GM12865 (cell line): ENCODE measurements around the gene ZBTB20.
A peak's percentile ranks its signal among the peaks of the same experiment; 100 is the strongest.

Experiments
- DNase-seq: peaks from one replicate; pipeline ENCODE4 v3.0.0; 2010; ENCODE audit warnings: low read depth
- H3K4me3 ChIP-seq: 2 replicates; pipeline ENCODE4 v1.5.1; 2011; ENCODE audit warnings: mild to moderate bottlenecking, low read depth, low read length, control low read depth
- TF ChIP-seq, protein P1 (sequence below): IDR thresholded peaks from 2 replicates; pipeline ENCODE4 v1.5.1; 2011; ENCODE audit warnings: low read length, control low read depth, low read depth, inconsistent platforms; ENCODE audit not compliant: insufficient read depth; ENCODE audit errors: missing control alignments

Gene ZBTB20

DNA sequence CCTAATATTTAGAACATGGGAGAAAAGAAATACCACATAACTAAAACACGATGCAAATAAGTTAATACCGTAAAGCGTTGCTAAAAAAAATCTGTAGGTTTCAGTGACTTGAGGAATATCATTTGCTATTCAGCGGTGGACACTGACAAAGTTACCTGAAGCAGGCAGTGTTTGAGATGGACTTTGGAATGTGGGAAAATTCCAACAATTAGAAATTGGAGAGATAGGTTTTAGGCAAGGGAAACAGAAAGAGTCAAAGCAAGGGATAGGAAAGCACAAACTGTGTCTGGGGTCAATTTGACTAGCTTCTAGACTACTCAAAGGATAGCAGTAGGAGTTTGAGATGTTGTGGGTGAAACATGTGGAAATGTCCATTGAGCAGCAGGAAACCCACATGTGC lies 680.3 kb downstream of the ZBTB20 start:
- no peak overlapping the region for H3K4me3 ChIP-seq
- TF ChIP-seq, protein P1, sequence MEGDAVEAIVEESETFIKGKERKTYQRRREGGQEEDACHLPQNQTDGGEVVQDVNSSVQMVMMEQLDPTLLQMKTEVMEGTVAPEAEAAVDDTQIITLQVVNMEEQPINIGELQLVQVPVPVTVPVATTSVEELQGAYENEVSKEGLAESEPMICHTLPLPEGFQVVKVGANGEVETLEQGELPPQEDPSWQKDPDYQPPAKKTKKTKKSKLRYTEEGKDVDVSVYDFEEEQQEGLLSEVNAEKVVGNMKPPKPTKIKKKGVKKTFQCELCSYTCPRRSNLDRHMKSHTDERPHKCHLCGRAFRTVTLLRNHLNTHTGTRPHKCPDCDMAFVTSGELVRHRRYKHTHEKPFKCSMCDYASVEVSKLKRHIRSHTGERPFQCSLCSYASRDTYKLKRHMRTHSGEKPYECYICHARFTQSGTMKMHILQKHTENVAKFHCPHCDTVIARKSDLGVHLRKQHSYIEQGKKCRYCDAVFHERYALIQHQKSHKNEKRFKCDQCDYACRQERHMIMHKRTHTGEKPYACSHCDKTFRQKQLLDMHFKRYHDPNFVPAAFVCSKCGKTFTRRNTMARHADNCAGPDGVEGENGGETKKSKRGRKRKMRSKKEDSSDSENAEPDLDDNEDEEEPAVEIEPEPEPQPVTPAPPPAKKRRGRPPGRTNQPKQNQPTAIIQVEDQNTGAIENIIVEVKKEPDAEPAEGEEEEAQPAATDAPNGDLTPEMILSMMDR: no peak
- DNase-seq: no peak

DNA sequence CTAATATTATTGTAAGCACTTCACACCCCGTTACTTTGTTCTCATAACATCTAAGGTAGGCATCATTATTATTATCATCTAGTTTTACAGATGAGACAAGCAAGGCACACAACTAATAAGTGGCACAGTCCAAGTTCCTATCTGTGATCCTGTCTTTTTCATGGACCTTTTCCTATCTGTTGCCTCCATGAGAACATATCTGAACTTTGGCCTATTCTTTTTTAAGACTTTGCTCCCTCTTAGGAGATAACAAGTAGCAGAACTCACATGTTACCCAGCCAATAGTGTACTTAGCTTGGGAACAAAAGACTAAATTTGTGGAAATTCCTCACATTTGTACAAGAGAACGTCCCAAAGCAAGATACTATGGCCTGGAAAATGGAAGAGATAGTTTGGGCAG lies 680.8 kb downstream of the ZBTB20 start:
- DNase-seq: no peak
- H3K4me3 ChIP-seq: no peak overlapping the region
- TF ChIP-seq, protein P1: no peak

DNA sequence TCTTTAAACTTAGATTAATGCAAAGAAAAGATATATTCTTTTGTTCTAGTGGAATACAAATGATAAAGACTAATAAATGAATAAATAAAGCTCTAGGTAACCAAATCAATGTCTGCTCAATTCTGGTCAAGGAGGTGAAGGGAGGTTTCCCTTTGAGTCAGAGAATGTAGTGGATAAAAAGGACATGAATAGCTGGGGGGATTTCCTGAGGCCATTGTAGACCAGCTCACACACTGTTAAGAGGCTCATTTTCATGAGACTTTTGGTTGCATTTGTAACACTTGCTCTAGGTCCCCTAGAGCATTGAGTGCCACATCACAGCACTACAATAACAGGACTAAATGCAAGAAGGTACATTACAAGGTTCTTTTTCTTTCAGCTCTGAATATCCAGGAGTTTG lies 682.5 kb downstream of the ZBTB20 start:
- peak; percentile 87 for DNase-seq
- TF ChIP-seq, protein P1: no peak
- no peak overlapping the region for H3K4me3 ChIP-seq

DNA sequence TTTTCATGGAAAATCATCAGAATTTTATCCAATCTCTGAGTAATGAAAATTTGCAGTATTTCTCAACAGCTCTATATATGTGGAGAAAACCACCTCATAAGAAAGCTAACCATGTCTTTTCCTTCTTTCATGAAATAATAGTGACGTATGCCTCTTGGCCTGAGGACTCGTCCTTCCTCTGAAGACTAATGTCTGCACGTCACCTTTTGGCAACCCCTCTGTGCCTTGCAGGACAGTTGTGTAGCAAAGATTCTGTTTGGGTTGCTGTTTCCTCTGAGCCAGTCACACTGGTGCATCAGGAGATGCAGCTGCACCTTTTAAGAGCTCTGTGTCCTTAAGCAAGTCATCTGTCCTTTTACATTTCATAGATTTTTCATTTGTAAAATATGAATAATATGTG lies 684.3 kb downstream of the ZBTB20 start:
- TF ChIP-seq, protein P1: no peak
- no peak for DNase-seq
- no peak overlapping the region for H3K4me3 ChIP-seq

DNA sequence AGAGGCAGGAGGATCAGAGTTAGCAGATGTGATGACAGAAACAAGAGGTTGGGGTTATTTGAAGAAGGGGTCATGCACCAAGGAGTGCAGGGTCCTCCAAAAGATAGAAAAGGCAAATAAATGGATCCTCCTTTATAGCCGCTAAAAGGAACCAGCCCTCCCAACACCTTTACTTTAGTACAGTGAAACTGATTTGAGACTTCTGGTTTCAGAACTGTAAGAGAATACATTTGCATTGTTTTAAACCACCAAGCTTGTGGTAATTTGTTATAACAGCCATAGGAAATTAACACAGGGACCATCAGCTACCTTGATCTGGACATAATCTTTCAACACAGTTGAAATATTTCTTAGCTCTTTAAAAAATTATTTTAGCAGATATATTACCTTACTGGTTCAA lies 686.6 kb downstream of the ZBTB20 start:
- peak; percentile 57 for DNase-seq
- no peak overlapping the region for H3K4me3 ChIP-seq
- TF ChIP-seq, protein P1: no peak

DNA sequence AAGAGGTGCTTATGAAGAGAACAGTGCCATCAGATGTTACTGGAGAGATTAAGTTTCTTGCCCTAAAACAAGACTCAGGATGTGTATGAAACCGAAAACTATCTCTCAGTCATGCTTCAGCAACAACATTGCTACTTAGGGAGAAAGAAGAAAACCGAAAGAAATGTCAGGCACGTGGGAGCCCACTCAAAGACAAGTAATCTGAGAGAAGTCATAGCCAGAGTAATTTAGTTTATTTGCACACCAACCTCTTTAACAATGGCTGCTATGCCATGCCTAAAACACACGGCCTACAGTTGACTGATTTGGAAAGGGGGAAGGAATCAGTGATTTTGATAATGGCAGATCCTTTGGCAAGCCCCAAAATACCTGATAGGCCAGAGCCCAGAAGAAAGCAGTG lies 690.3 kb downstream of the ZBTB20 start:
- TF ChIP-seq, protein P1: no peak
- peak; percentile 91 for DNase-seq
- peak overlapping the region; percentile 26 for H3K4me3 ChIP-seq

DNA sequence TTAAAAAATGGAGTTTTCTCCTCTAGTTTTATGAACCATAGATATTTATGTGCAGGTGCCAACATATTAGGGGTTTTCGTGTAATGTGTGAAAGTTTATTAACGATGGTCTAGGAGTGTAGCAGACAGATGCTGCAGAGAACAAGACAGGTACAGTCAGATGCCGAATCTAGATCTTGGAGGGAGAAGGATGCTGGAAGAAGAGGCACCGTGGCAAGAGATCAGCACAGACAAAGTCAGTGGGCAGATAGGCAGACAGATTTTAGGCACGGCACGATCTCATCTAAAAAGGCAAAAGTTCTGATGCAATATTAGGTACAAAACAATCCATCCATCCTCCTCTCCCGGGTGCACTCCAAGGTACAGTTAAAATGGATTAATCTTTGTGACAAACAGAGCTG lies 691.7 kb downstream of the ZBTB20 start:
- peak overlapping the region; percentile 75 for H3K4me3 ChIP-seq
- TF ChIP-seq, protein P1: no peak
- DNase-seq: no peak
